BE2C (cell line): ENCODE measurements around the gene SPPL2A.

Source experiments
- DNase-seq: peaks from one replicate; pipeline ENCODE4 v3.0.0-alpha.2; 2020
- H3K27me3 ChIP-seq: fragments of 250-450 bp; sonication (Bioruptor Pico); 2 replicates; pipeline ENCODE4 v1.5.1; 2020; ENCODE audit warnings: mild to moderate bottlenecking
- H3K36me3 ChIP-seq: fragments of 250-450 bp; sonication (Bioruptor Pico); 2 replicates; pipeline ENCODE4 v1.5.1; 2020; ENCODE audit warnings: mild to moderate bottlenecking
- H3K4me1 ChIP-seq: fragments of 250-450 bp; sonication (Bioruptor Pico); 2 replicates; pipeline ENCODE4 v1.5.1; 2020
- H3K4me3 ChIP-seq: 2 replicates; pipeline ENCODE4 v1.5.1; 2011; ENCODE audit warnings: low read depth, low read length
- H3K9me3 ChIP-seq: fragments of 250-450 bp; sonication (Bioruptor Pico); 2 replicates; pipeline ENCODE4 v1.5.1; 2020
- TF ChIP-seq, protein P1 (sequence below): IDR thresholded peaks from 2 replicates; pipeline ENCODE4 v1.5.1; 2012; ENCODE audit warnings: mild to moderate bottlenecking, low read depth, low read length

Gene SPPL2A

GRCh38 chr15:50740955-50741354 lies 24.6 kb downstream of the SPPL2A start:
- Histone ChIP-seq H3K4me3 (no peak overlapping the region), H3K4me1 (no peaks in the 10 kb centered on the region), H3K27me3 (no peaks in the 10 kb centered on the region), H3K36me3 (peaks cover 6% of the 10 kb centered on the region), H3K9me3 (no peaks in the 10 kb centered on the region)
- TF ChIP-seq, protein P1, sequence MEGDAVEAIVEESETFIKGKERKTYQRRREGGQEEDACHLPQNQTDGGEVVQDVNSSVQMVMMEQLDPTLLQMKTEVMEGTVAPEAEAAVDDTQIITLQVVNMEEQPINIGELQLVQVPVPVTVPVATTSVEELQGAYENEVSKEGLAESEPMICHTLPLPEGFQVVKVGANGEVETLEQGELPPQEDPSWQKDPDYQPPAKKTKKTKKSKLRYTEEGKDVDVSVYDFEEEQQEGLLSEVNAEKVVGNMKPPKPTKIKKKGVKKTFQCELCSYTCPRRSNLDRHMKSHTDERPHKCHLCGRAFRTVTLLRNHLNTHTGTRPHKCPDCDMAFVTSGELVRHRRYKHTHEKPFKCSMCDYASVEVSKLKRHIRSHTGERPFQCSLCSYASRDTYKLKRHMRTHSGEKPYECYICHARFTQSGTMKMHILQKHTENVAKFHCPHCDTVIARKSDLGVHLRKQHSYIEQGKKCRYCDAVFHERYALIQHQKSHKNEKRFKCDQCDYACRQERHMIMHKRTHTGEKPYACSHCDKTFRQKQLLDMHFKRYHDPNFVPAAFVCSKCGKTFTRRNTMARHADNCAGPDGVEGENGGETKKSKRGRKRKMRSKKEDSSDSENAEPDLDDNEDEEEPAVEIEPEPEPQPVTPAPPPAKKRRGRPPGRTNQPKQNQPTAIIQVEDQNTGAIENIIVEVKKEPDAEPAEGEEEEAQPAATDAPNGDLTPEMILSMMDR: no peak
- DNase-seq: no peak

GRCh38 chr15:50736823-50737222 lies 28.7 kb downstream of the SPPL2A start:
- Histone ChIP-seq H3K4me1 (no peaks in the 10 kb centered on the region), H3K4me3 (no peak overlapping the region), H3K9me3 (no peaks in the 10 kb centered on the region), H3K27me3 (no peaks in the 10 kb centered on the region), H3K36me3 (peaks cover 17% of the 10 kb centered on the region)
- no peak for DNase-seq
- TF ChIP-seq, protein P1: no peak

- TF ChIP-seq, protein P1: no peak
- Histone ChIP-seq H3K4me1 (no peaks in the 10 kb centered on the region), H3K36me3 (peaks cover 17% of the 10 kb centered on the region), H3K27me3 (no peaks in the 10 kb centered on the region), H3K4me3 (no peak overlapping the region), H3K9me3 (no peaks in the 10 kb centered on the region)
- no peak for DNase-seq
These were observed 30.4 kb downstream of the SPPL2A start for GRCh38 chr15:50735156-50735555.

GRCh38 chr15:50726315-50726714 lies 39.2 kb downstream of the SPPL2A start:
- no peak for DNase-seq
- no peaks in the 10 kb centered on the region; the same call in 1 of the 2 replicates for H3K36me3 ChIP-seq
- H3K4me1 ChIP-seq: no peaks in the 10 kb centered on the region
- no peaks in the 10 kb centered on the region for H3K27me3 ChIP-seq
- TF ChIP-seq, protein P1: no peak
- H3K9me3 ChIP-seq: no peaks in the 10 kb centered on the region
- H3K4me3 ChIP-seq: no peak overlapping the region

DNA sequence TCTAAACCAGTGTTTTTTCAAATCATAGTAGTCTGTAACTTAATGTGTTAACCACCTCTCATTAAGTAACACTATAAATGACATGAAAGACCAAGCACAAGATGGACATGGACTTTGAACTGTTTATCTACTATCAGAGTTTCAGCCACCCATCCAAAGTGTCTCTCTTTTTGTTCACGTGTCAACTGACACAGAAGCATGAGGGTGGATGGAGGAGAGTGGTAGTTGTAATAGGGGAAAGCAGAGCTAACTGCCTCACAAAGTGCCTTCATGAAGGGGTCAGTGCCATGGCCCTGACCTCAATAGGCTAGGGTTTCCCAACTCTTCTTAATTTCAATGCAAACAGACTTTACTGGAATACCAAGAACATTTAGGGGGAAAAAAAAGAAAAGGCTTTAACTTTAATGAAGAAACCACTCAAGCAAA lies 46.8 kb downstream of the SPPL2A start:
- peaks cover 2% of the 10 kb centered on the region; the same call in 1 of the 2 replicates for H3K36me3 ChIP-seq
- no peak overlapping the region for H3K4me3 ChIP-seq
- no peaks in the 10 kb centered on the region for H3K4me1 ChIP-seq
- no peak for DNase-seq
- H3K27me3 ChIP-seq: no peaks in the 10 kb centered on the region
- no peaks in the 10 kb centered on the region for H3K9me3 ChIP-seq
- TF ChIP-seq, protein P1: no peak

GRCh38 chr15:50712018-50712417 lies 53.5 kb downstream of the SPPL2A start:
- TF ChIP-seq, protein P1: no peak
- no peak for DNase-seq

More at GRCh38 chr15:50712018-50712417, 53.5 kb downstream of the SPPL2A start:
- peaks cover 3% of the 10 kb centered on the region for H3K4me1 ChIP-seq
- no peak overlapping the region for H3K4me3 ChIP-seq
- H3K27me3 ChIP-seq: no peaks in the 10 kb centered on the region
- no peaks in the 10 kb centered on the region for H3K9me3 ChIP-seq
- H3K36me3 ChIP-seq: peaks cover 3% of the 10 kb centered on the region; the same call in 1 of the 2 replicates
